Loucy (cell line): ENCODE results near the gene UGT2B7.

Source experiments
- EZH2phosphoT487 ChIP-seq: fragments of 200-600 bp; IDR thresholded peaks from 2 replicates; pipeline ENCODE4 v1.6.1; 2018; ENCODE audit warnings: antibody characterized with exemption, mild to moderate bottlenecking, moderate library complexity, borderline replicate concordance
- TF ChIP-seq, protein P1 (sequence below): fragments of 200-600 bp; sonication (generic); conservative IDR thresholded peaks from 2 replicates; pipeline ENCODE4 v1.5.1; 2014; ENCODE audit warnings: mild to moderate bottlenecking, antibody characterized with exemption, low read length

DNA sequence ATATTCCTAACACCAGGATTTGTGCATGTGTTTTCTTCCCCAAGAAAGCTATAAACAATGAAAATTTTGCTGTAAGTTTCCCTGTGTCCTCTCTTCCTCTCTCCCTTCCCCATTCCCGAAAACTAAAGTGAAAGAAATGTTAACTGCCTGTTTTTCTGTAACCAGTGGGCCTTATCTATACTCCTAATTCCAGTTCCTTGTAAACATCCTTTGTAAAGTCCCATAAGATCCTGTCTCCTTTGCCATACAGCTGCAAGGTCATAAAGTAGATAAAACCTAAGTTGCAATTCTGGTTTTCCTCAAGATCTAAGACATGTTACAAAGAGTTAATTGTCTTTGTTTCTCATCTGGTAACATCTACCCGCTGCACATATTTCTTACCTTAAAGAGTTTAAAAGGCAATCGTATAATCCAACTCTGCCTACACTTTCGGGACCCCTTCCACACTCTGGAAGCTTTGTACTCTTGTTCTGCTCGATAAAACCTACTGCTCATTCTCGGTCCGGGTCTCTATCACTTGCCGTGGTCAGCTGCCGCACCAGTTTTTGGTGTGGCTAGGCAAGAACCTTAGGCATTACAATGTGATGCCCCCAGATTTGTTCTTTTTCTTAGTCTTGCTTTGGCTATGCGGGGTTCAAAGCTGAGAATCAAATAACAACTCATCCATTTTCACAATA, 20.5 kb downstream of the UGT2B7 start:
- TF ChIP-seq, protein P1, sequence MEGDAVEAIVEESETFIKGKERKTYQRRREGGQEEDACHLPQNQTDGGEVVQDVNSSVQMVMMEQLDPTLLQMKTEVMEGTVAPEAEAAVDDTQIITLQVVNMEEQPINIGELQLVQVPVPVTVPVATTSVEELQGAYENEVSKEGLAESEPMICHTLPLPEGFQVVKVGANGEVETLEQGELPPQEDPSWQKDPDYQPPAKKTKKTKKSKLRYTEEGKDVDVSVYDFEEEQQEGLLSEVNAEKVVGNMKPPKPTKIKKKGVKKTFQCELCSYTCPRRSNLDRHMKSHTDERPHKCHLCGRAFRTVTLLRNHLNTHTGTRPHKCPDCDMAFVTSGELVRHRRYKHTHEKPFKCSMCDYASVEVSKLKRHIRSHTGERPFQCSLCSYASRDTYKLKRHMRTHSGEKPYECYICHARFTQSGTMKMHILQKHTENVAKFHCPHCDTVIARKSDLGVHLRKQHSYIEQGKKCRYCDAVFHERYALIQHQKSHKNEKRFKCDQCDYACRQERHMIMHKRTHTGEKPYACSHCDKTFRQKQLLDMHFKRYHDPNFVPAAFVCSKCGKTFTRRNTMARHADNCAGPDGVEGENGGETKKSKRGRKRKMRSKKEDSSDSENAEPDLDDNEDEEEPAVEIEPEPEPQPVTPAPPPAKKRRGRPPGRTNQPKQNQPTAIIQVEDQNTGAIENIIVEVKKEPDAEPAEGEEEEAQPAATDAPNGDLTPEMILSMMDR, result no peak
- TF ChIP-seq EZH2phosphoT487, result no peak
